Astrocyte (in vitro differentiated cells and primary cell): ENCODE results near the gene GPX4. TPM values are rescaled to one million over a fixed set of nuclear protein-coding genes. Genes with fewer than 3 reads are reported as not detected.

Source experiments
- DNase-seq: peaks from one replicate; pipeline ENCODE4 v3.0.0-alpha.2; 2010; ENCODE audit warnings: low read depth
- FAIRE-seq: peaks from 2 replicates; lab custom pipeline; 2011; peaks lifted over from hg19 to GRCh38; lab: Jason Lieb, UNC
- H2AFZ ChIP-seq: 2 replicates; pipeline ENCODE4 v1.6.0; 2012; ENCODE audit warnings: low read depth, low read length, inconsistent platforms
- H3K27ac ChIP-seq: 2 replicates; pipeline ENCODE4 v1.5.1; 2011; ENCODE audit warnings: low read depth, low read length, inconsistent platforms
- H3K27me3 ChIP-seq: 2 replicates; pipeline ENCODE4 v1.6.0; 2011; ENCODE audit warnings: low read length, inconsistent platforms; ENCODE audit not compliant: insufficient read depth
- H3K36me3 ChIP-seq: 2 replicates; pipeline ENCODE4 v1.5.1; 2011; ENCODE audit warnings: low read length, inconsistent platforms; ENCODE audit not compliant: insufficient read depth
- H3K4me1 ChIP-seq: 2 replicates; pipeline ENCODE4 v1.5.1; 2011; ENCODE audit warnings: low read length, inconsistent platforms; ENCODE audit not compliant: insufficient read depth
- H3K4me2 ChIP-seq: 2 replicates; pipeline ENCODE4 v1.6.0; 2012; ENCODE audit warnings: low read length, inconsistent platforms
- H3K4me3 ChIP-seq: 2 replicates; pipeline ENCODE4 v1.5.1; 2011; ENCODE audit warnings: low read depth, mild to moderate bottlenecking, low read length, inconsistent platforms; ENCODE audit not compliant: insufficient read depth
- H3K79me2 ChIP-seq: 2 replicates; pipeline ENCODE4 v1.6.0; 2012; ENCODE audit warnings: mild to moderate bottlenecking, low read length, inconsistent platforms; ENCODE audit not compliant: insufficient read depth
- H3K9ac ChIP-seq: 2 replicates; pipeline ENCODE4 v1.6.0; 2012; ENCODE audit warnings: mild to moderate bottlenecking, low read length, inconsistent platforms
- H3K9me3 ChIP-seq: 2 replicates; pipeline ENCODE4 v1.5.1; 2012; ENCODE audit warnings: low read depth, mild to moderate bottlenecking, low read length, inconsistent platforms; ENCODE audit not compliant: insufficient read depth
- H4K20me1 ChIP-seq: 2 replicates; pipeline ENCODE4 v1.6.0; 2012; ENCODE audit warnings: low read length, inconsistent platforms; ENCODE audit not compliant: insufficient read depth
- H3K27ac Mint-ChIP-seq: one replicate; pipeline ENCODE4 v1.8.0; 2021; ENCODE audit warnings: mild to moderate bottlenecking, mixed read lengths; ENCODE audit not compliant: unreplicated experiment
- H3K27me3 Mint-ChIP-seq: one replicate; pipeline ENCODE4 v1.8.0; 2021; ENCODE audit warnings: low read depth, mixed read lengths; ENCODE audit not compliant: unreplicated experiment
- H3K36me3 Mint-ChIP-seq: one replicate; pipeline ENCODE4 v1.8.0; 2021; ENCODE audit warnings: low read depth, mixed read lengths; ENCODE audit not compliant: unreplicated experiment
- H3K4me1 Mint-ChIP-seq: one replicate; pipeline ENCODE4 v1.8.0; 2021; ENCODE audit warnings: low read depth, mixed read lengths; ENCODE audit not compliant: unreplicated experiment
- H3K4me3 Mint-ChIP-seq: one replicate; pipeline ENCODE4 v1.8.0; 2021; ENCODE audit warnings: mild to moderate bottlenecking, moderate library complexity, mixed read lengths; ENCODE audit not compliant: unreplicated experiment
- H3K9me3 Mint-ChIP-seq: one replicate; pipeline ENCODE4 v1.8.0; 2021; ENCODE audit warnings: mild to moderate bottlenecking, mixed read lengths; ENCODE audit not compliant: unreplicated experiment
- EZH2 ChIP-seq: IDR thresholded peaks from 2 replicates; pipeline ENCODE4 v1.6.1; 2012; ENCODE audit warnings: mild to moderate bottlenecking, low read length, inconsistent platforms; ENCODE audit not compliant: insufficient read depth
- total RNA-seq: library from RNA; stranded (reverse); gene quantifications from 2 replicates; pipeline ENCODE4 v1.2.1, GENCODE V29; 2021
- TF ChIP-seq, protein P1 (sequence below): IDR thresholded peaks from 2 replicates; pipeline ENCODE4 v1.5.1; 2011; ENCODE audit warnings: low read depth, mild to moderate bottlenecking, inconsistent platforms, low read length, moderate library complexity; ENCODE audit not compliant: insufficient read depth

The GPX4 gene
- total RNA-seq, 1 donor from 2014 or later, result 325 TPM

DNA sequence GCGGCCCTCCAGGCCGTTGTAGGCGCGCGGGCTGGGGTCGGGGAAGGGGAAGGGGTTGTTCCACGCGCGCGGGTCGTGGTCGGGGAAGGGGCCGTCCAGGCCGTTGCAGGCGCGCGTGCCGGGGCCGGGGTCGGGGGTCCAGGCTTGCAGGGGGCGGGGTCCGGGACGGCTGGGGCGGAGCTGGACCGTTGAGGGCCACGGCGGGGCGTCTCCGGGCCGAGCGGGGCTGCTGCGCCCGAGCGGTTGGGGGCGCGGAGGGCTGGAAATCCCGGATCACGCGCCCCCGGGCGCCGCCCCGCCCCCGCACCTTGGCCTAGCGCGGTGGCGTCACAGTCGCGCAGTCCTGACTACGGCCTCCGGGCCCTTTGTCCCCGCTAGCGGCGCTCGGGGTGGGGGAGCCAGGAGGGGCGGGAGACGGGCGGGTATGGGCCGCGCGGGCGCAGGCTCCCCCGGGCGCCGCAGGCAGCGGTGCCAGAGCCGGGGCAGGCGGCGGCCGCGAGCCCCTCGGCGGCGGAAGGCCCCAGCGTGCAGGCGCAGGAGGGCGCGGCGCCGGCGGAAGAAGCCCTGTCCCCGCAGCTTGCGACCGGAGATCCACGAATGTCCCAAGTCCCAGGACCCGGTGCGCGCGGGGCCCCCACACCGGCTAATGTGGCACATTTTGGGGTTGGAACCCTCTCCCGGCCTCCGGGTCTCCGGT, 665 bp downstream of the GPX4 start:
- no peaks in the 10 kb centered on the region for H3K27me3 ChIP-seq
- DNase-seq, result peak; percentile 46
- Mint-ChIP-seq H3K27ac (no peak overlapping the region), H3K4me1 (peaks cover 11% of the 10 kb centered on the region), H3K36me3 (peaks cover 2% of the 10 kb centered on the region), H3K9me3 (peaks cover 4% of the 10 kb centered on the region), H3K4me3 (peak overlapping the region; percentile 82), H3K27me3 (no peaks in the 10 kb centered on the region)
- H3K27ac ChIP-seq, result peak overlapping the region; percentile 85
- peak overlapping the region; percentile 69 for H3K4me3 ChIP-seq
- H3K79me2 ChIP-seq, result peaks cover 23% of the 10 kb centered on the region
- peaks cover 38% of the 10 kb centered on the region for H3K4me1 ChIP-seq
- H3K4me2 ChIP-seq, result peak overlapping the region; percentile 96
- H4K20me1 ChIP-seq, result peaks cover 30% of the 10 kb centered on the region
- H3K9ac ChIP-seq, result peak overlapping the region; percentile 88
- no peaks in the 10 kb centered on the region for H3K9me3 ChIP-seq
- TF ChIP-seq, protein P1, sequence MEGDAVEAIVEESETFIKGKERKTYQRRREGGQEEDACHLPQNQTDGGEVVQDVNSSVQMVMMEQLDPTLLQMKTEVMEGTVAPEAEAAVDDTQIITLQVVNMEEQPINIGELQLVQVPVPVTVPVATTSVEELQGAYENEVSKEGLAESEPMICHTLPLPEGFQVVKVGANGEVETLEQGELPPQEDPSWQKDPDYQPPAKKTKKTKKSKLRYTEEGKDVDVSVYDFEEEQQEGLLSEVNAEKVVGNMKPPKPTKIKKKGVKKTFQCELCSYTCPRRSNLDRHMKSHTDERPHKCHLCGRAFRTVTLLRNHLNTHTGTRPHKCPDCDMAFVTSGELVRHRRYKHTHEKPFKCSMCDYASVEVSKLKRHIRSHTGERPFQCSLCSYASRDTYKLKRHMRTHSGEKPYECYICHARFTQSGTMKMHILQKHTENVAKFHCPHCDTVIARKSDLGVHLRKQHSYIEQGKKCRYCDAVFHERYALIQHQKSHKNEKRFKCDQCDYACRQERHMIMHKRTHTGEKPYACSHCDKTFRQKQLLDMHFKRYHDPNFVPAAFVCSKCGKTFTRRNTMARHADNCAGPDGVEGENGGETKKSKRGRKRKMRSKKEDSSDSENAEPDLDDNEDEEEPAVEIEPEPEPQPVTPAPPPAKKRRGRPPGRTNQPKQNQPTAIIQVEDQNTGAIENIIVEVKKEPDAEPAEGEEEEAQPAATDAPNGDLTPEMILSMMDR, result no peak
- TF ChIP-seq EZH2, result no peak
- H3K36me3 ChIP-seq, result no peaks in the 10 kb centered on the region
- no peak for FAIRE-seq
- no peak overlapping the region for H2AFZ ChIP-seq

DNA sequence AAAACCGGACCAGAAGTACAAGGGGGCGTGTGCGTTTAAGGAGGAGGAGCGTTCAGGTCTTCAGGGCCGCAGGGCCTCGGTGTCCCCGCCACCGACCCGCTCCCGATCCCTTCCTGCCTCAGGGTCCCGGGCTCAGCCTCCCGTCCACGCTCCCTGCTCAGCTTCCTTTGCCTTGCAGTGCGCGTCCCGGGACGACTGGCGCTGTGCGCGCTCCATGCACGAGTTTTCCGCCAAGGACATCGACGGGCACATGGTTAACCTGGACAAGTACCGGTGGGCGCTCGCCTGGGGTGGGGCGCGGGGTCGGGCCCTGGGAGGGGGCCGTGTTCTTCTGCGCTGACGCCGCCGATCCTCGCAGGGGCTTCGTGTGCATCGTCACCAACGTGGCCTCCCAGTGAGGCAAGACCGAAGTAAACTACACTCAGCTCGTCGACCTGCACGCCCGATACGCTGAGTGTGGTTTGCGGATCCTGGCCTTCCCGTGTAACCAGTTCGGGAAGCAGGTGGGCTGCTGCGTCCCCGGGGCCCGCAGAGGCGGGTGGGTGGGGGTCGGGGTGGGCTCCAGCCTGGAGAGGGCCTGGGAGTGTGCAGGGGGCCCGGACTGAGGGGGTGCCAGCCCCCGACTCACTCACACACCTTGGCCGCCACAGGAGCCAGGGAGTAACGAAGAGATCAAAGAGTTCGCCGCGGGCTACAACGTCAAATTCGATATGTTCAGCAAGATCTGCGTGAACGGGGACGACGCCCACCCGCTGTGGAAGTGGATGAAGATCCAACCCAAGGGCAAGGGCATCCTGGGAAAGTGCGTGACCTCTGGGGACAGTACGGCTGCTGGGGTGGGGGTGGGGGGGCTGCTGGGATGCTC, 1.4 kb downstream of the GPX4 start:
- Mint-ChIP-seq H3K4me3 (peak overlapping the region; percentile 82), H3K27ac (no peak overlapping the region), H3K36me3 (no peaks in the 10 kb centered on the region), H3K27me3 (no peaks in the 10 kb centered on the region), H3K9me3 (no peaks in the 10 kb centered on the region), H3K4me1 (peaks cover 11% of the 10 kb centered on the region)
- Histone ChIP-seq H3K79me2 (peaks cover 23% of the 10 kb centered on the region), H3K4me1 (peaks cover 34% of the 10 kb centered on the region), H3K27ac (peak overlapping the region; percentile 78), H3K36me3 (no peaks in the 10 kb centered on the region), H2AFZ (no peak overlapping the region), H3K4me2 (peak overlapping the region; percentile 96), H3K4me3 (peak overlapping the region; percentile 69), H3K27me3 (no peaks in the 10 kb centered on the region), H4K20me1 (peaks cover 30% of the 10 kb centered on the region), H3K9ac (peak overlapping the region; percentile 88), H3K9me3 (no peaks in the 10 kb centered on the region)
- FAIRE-seq (no peak), DNase-seq (peak; percentile 39)
- TF ChIP-seq, protein P1, result no peak
- no peak for TF ChIP-seq EZH2
